ENCODE data around the gene SNAP91. TPM values are rescaled to one million over a fixed set of nuclear protein-coding genes. Genes with fewer than 3 reads are reported as not detected.

SNAP91 gene
- total and polyA plus RNA-seq, 2 experiments from 2014 or later: 0.53 to 1.4 TPM

GRCh38 chr6:83600459-83600858, 108.4 kb downstream of the SNAP91 start:
- Histone ChIP-seq H4K20me1 (ENCODE audit: insufficient read depth, poor library complexity, severe bottlenecking) (no peaks in the 10 kb centered on the region), H3K27ac (no peak overlapping the region), H3K9me3 (ENCODE audit: low read depth) (no peaks in the 10 kb centered on the region), H3K27me3 (no peaks in the 10 kb centered on the region), H2AFZ (no peak overlapping the region), H3K4me1 (ENCODE audit: insufficient read depth) (no peaks in the 10 kb centered on the region), H3K36me3 (replicated peaks; ENCODE audit: insufficient read depth, low read depth) (no peaks in the 10 kb centered on the region), H3K79me2 (no peaks in the 10 kb centered on the region), H3K4me2 (no peak overlapping the region), H3K9me2 (replicated peaks; ENCODE audit: insufficient read depth) (no peaks in the 10 kb centered on the region), H3K4me3 (no peak overlapping the region)
- TF ChIP-seq, protein P1, sequence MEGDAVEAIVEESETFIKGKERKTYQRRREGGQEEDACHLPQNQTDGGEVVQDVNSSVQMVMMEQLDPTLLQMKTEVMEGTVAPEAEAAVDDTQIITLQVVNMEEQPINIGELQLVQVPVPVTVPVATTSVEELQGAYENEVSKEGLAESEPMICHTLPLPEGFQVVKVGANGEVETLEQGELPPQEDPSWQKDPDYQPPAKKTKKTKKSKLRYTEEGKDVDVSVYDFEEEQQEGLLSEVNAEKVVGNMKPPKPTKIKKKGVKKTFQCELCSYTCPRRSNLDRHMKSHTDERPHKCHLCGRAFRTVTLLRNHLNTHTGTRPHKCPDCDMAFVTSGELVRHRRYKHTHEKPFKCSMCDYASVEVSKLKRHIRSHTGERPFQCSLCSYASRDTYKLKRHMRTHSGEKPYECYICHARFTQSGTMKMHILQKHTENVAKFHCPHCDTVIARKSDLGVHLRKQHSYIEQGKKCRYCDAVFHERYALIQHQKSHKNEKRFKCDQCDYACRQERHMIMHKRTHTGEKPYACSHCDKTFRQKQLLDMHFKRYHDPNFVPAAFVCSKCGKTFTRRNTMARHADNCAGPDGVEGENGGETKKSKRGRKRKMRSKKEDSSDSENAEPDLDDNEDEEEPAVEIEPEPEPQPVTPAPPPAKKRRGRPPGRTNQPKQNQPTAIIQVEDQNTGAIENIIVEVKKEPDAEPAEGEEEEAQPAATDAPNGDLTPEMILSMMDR (IDR thresholded peaks at IDR 0.05; ENCODE audit: poor library complexity): no peak
- TF ChIP-seq EZH2phosphoT487 (IDR thresholded peaks at IDR 0.05; ENCODE audit: low read depth, severe bottlenecking, unreplicated experiment): no peak
- no peak for TF ChIP-seq EZH2 (IDR thresholded peaks at IDR 0.05; ENCODE audit: borderline replicate concordance)
- DNase-seq (ENCODE audit: low spot score): no peak
- WGBS (ENCODE audit: low lambda C conversion rate, missing lambda C conversion rate): 97% methylated on average over 1 of the region's 1 CpG

- Histone ChIP-seq H3K4me3 (no peak overlapping the region), H2AFZ (no peak overlapping the region), H3K27me3 (no peaks in the 10 kb centered on the region), H3K36me3 (replicated peaks; ENCODE audit: insufficient read depth, low read depth) (no peaks in the 10 kb centered on the region), H3K9me3 (ENCODE audit: low read depth) (no peaks in the 10 kb centered on the region), H4K20me1 (ENCODE audit: insufficient read depth, poor library complexity, severe bottlenecking) (no peaks in the 10 kb centered on the region), H3K79me2 (no peaks in the 10 kb centered on the region), H3K9me2 (replicated peaks; ENCODE audit: insufficient read depth) (no peaks in the 10 kb centered on the region), H3K4me1 (ENCODE audit: insufficient read depth) (no peaks in the 10 kb centered on the region), H3K27ac (no peak overlapping the region), H3K4me2 (no peak overlapping the region)
- TF ChIP-seq, protein P1 (IDR thresholded peaks at IDR 0.05; ENCODE audit: poor library complexity): no peak
- TF ChIP-seq EZH2 (IDR thresholded peaks at IDR 0.05; ENCODE audit: borderline replicate concordance): no peak
- TF ChIP-seq EZH2phosphoT487 (IDR thresholded peaks at IDR 0.05; ENCODE audit: low read depth, severe bottlenecking, unreplicated experiment): no peak
- DNase-seq (ENCODE audit: low spot score): no peak
- 94% methylated on average over 1 of the region's 1 CpG for WGBS (ENCODE audit: low lambda C conversion rate, missing lambda C conversion rate)
These were observed 111.4 kb downstream of the SNAP91 start for GRCh38 chr6:83597511-83597910.

DNA sequence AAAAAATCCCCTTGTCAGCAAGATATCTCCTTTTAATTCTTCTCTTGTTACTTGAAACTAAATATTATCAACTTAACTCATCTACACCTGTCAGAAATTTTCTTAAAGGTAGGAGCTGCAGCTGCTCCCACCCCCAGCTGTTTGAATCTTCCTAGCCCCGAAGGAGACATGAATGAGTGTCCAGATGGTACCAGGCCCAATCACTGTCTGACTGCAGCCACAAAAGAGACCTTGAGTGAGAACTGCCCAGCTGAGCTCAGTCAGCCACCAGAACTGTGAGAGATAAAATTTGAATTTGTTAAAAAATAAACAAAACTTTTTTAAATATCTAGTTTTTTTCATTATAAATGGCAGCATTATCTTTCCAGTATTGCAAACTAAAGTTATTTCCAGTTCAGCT, 111.8 kb downstream of the SNAP91 start:
- Histone ChIP-seq H4K20me1 (ENCODE audit: insufficient read depth, poor library complexity, severe bottlenecking) (no peaks in the 10 kb centered on the region), H3K4me2 (no peak overlapping the region), H2AFZ (no peak overlapping the region), H3K4me3 (no peak overlapping the region), H3K9me3 (ENCODE audit: low read depth) (no peaks in the 10 kb centered on the region), H3K79me2 (no peaks in the 10 kb centered on the region), H3K36me3 (replicated peaks; ENCODE audit: insufficient read depth, low read depth) (no peaks in the 10 kb centered on the region), H3K9me2 (replicated peaks; ENCODE audit: insufficient read depth) (no peaks in the 10 kb centered on the region), H3K27ac (no peak overlapping the region), H3K4me1 (ENCODE audit: insufficient read depth) (no peaks in the 10 kb centered on the region), H3K27me3 (no peaks in the 10 kb centered on the region)
- DNase-seq (ENCODE audit: low spot score): no peak
- TF ChIP-seq EZH2 (IDR thresholded peaks at IDR 0.05; ENCODE audit: borderline replicate concordance): no peak
- 65% methylated on average over 1 of the region's 1 CpG for WGBS (ENCODE audit: low lambda C conversion rate, missing lambda C conversion rate)

DNA sequence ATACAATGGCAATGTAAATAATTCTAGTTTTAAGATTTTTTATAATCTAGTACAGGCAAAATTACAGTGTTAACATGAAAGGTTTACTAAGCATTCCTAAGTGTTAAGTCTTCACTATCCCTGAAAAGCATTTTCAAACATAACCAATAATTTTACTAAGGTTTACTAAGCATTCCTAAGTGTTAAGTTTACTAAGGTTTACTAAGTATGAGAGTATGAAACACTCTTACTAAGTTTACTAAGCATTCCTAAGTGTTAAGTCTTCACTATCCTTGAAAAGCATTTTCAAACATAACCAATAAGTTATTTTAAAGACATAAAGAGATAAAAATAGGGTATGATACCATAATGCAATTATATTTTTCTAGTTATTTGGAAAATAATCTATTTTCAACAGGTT, 114.0 kb downstream of the SNAP91 start:
- H3K4me2 ChIP-seq: no peak overlapping the region
- H3K27me3 ChIP-seq: no peaks in the 10 kb centered on the region
- no peak overlapping the region for H3K27ac ChIP-seq
- no peaks in the 10 kb centered on the region for H4K20me1 ChIP-seq (ENCODE audit: insufficient read depth, poor library complexity, severe bottlenecking)
- no peak overlapping the region for H2AFZ ChIP-seq
- no peak overlapping the region for H3K4me3 ChIP-seq
- H3K9me3 ChIP-seq (ENCODE audit: low read depth): no peaks in the 10 kb centered on the region
- H3K36me3 ChIP-seq (replicated peaks; ENCODE audit: insufficient read depth, low read depth): no peaks in the 10 kb centered on the region
- no peaks in the 10 kb centered on the region for H3K9me2 ChIP-seq (replicated peaks; ENCODE audit: insufficient read depth)
- no peak for DNase-seq (ENCODE audit: low spot score)
- H3K79me2 ChIP-seq: no peaks in the 10 kb centered on the region
- TF ChIP-seq, protein P1 (IDR thresholded peaks at IDR 0.05; ENCODE audit: poor library complexity): no peak
- TF ChIP-seq EZH2phosphoT487 (IDR thresholded peaks at IDR 0.05; ENCODE audit: low read depth, severe bottlenecking, unreplicated experiment): no peak
- no peak for TF ChIP-seq EZH2 (IDR thresholded peaks at IDR 0.05; ENCODE audit: borderline replicate concordance)
- no peaks in the 10 kb centered on the region for H3K4me1 ChIP-seq (ENCODE audit: insufficient read depth)
